Skeletal muscle tissue (tissue), 4 donors: ENCODE measurements around the gene TDRD7. TPM values are rescaled to one million over a fixed set of nuclear protein-coding genes. Genes with fewer than 3 reads are reported as not detected.

Source experiments
- H3K27ac ChIP-seq: one replicate; pipeline ENCODE4 v1.7.0; 2013; ENCODE audit warnings: mild to moderate bottlenecking, low read depth, low read length, inconsistent platforms
- H3K27me3 ChIP-seq, 3 donors: one replicate each; pipeline ENCODE4 v1.7.0; 2013; ENCODE audit warnings: low read length in 3 of 3; ENCODE audit not compliant: control insufficient read depth in 3 of 3, insufficient read depth in 3 of 3
- H3K36me3 ChIP-seq, 3 donors: one replicate each; pipeline ENCODE4 v1.7.0; 2013; ENCODE audit warnings: low read length in 3 of 3; ENCODE audit not compliant: control insufficient read depth in 3 of 3, insufficient read depth in 3 of 3
- H3K4me1 ChIP-seq, 3 donors: one replicate each; pipeline ENCODE4 v1.7.0; 2013; ENCODE audit warnings: low read length in 3 of 3, mild to moderate bottlenecking in 3 of 3; ENCODE audit not compliant: control insufficient read depth in 3 of 3, insufficient read depth in 3 of 3
- H3K4me3 ChIP-seq, 3 donors: one replicate each; pipeline ENCODE4 v1.7.0; 2013; ENCODE audit warnings: low read length in 3 of 3
- H3K9ac ChIP-seq, 3 donors: one replicate each; pipeline ENCODE4 v1.7.0; 2013; ENCODE audit warnings: low read length in 3 of 3, mild to moderate bottlenecking in 3 of 3, moderate library complexity in 2 of 3, low read depth in 1 of 3
- H3K9me3 ChIP-seq, 3 donors: one replicate each; pipeline ENCODE4 v1.7.0; 2013; ENCODE audit warnings: low read length in 3 of 3; ENCODE audit not compliant: control insufficient read depth in 3 of 3
- total RNA-seq: library from RNA; depleted of rRNA; stranded (reverse); fragments of >200 nt; gene quantifications from one replicate; pipeline ENCODE4 v1.2.3, GENCODE V29; 2014
- donor health status: Osteomylitis.

Gene TDRD7
- total RNA-seq, 1 donor from 2014 or later, result 5.2 TPM

DNA sequence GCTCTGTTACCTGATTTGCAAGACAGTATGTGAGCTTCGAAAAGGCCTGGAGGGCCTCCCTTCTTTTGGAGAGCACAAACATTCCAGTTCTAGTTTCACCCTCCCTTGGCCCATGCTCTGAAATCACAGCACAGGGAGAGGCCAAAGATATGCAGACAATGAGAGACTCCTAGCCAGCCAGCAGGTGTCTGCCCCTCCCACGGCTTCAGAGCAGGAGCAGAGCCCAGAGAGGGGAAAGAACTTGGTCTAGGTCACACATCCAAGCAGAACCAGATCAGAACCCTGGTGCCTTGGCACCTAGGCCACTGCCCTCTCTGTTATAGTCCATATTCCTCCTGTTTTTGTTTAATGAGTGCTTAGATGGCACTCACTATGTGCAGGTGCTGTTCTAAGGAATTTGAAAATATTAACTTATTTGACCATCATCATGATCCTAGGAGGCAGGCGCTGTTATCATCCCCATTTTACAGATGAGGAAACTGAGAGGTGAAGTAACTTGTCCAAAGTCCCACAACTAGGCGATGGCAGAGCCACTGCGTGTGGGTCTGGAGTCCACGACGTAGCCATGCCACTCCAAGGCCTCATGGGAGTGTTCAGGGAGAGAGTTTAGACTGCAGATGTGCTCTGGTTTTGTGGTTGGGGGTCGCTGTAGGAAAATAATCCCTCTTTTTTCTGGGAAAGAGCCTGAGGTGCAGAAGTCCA, 116.8 kb downstream of the TDRD7 start:
- Histone ChIP-seq H3K9me3 (no peaks in the 10 kb centered on the region), H3K36me3 (peaks cover 0 to 15% (median 4%) of the 10 kb centered on the region in 3 donors), H3K9ac (peak overlapping the region; percentile 23 to 71 (median 25)), H3K4me1 (peaks cover 81 to 91% (median 83%) of the 10 kb centered on the region in 3 donors), H3K27ac (peak overlapping the region; percentile 84), H3K27me3 (no peaks in the 10 kb centered on the region), H3K4me3 (peak overlapping the region in 1 of 3 donors; percentile 6)

DNA sequence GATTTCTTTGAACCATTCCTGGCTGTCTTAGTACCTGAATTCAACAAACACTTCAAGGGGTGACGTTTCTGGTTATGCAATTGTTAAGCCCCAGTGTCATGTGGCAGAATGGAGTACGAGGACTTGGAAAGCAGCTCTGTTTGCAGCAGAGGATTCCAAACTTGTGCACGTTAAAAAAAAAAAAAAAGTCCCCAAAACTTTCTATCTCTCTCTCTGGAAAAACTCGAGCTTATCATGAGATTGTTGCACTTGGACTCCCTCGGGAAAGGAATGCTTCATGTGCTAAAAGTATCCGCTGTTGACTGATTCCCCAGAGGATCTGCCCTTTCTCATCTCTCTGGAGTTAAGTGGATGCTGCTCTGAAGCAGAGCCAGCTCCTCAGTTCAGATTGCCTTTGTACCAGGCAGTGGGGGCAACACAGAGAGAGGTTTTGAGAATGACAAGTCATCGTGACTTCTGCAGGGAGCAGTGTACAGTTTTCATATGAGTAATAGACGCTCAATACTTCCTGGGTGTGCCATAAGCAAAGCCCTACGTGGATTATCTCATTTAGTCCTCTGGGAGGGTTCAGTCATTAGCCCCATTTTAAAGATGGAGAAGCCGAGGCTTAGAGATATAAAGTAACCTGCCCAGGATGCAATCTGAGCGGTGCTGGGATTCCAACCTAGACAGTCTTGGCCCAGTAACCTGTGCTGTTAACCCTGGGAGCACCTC, 117.6 kb downstream of the TDRD7 start:
- H3K27me3 ChIP-seq, result no peaks in the 10 kb centered on the region
- H3K36me3 ChIP-seq, result peaks cover 0 to 10% (median 4%) of the 10 kb centered on the region in 3 donors
- peak overlapping the region; percentile 84 for H3K27ac ChIP-seq
- peaks cover 85 to 91% (median 85%) of the 10 kb centered on the region in 3 donors for H3K4me1 ChIP-seq
- H3K9ac ChIP-seq, result peak overlapping the region; percentile 25 to 71 (median 51)
- H3K9me3 ChIP-seq, result no peaks in the 10 kb centered on the region
- H3K4me3 ChIP-seq, result no peak overlapping the region

DNA sequence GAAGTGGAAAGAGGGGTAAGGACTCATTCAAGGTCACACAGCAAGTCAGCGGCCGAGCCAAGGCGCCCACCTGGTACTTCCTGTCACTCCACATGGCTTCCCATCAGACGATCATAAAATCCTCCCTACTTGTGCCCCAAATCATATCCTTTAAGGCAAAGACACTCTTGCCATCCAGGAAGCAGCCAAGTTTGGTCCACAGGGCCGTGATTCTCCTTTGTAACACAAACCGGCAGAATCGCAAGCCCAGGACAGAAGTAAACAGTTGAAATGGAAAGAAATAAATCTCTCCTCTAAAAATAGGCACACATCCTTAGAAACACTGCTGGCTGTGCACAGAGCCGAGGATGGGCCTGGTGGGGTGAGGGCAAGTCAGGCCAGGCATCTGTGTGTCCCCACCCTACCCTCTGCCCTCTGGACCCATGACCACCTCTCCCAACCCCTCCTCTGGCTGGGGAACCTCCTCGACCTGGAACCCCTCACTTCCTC, 120.0 kb downstream of the TDRD7 start:
- H3K4me1 ChIP-seq, result peaks cover 84 to 91% (median 89%) of the 10 kb centered on the region in 3 donors
- H3K9me3 ChIP-seq, result no peaks in the 10 kb centered on the region
- H3K27ac ChIP-seq, result peak overlapping the region; percentile 74

DNA sequence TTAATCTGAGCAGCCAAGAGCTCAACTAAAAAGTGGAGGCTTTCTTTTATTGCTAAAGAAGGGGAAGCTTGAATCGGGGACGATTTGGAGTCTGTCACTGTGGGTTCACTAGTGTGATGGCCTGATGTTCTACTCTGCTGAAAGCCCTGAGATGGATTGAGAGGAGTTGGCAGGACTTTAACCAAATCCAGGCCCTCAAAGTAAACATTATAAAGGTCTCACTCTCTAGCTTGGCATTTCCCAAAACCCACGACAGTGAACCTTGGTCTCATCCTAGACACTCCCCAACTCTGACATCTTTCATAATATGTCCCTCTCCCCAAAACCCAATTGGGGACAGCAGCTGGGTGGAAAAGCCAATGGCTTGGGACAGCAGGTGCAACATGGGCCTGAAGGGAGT, 122.3 kb downstream of the TDRD7 start:
- Histone ChIP-seq H3K27me3 (no peaks in the 10 kb centered on the region), H3K4me1 (peaks cover 66 to 78% (median 74%) of the 10 kb centered on the region in 3 donors), H3K27ac (no peak overlapping the region), H3K4me3 (no peak overlapping the region), H3K9ac (no peak overlapping the region), H3K36me3 (peaks cover 0 to 18% (median 0%) of the 10 kb centered on the region in 3 donors), H3K9me3 (no peaks in the 10 kb centered on the region)

More for the DNA sequence above, 120.0 kb downstream of the TDRD7 start:
- Histone ChIP-seq H3K9ac (peak overlapping the region; percentile 41 to 71 (median 43)), H3K36me3 (peaks cover 0 to 12% (median under 1%) of the 10 kb centered on the region in 3 donors), H3K27me3 (no peaks in the 10 kb centered on the region), H3K4me3 (peak overlapping the region in 1 of 3 donors; percentile 45)

DNA sequence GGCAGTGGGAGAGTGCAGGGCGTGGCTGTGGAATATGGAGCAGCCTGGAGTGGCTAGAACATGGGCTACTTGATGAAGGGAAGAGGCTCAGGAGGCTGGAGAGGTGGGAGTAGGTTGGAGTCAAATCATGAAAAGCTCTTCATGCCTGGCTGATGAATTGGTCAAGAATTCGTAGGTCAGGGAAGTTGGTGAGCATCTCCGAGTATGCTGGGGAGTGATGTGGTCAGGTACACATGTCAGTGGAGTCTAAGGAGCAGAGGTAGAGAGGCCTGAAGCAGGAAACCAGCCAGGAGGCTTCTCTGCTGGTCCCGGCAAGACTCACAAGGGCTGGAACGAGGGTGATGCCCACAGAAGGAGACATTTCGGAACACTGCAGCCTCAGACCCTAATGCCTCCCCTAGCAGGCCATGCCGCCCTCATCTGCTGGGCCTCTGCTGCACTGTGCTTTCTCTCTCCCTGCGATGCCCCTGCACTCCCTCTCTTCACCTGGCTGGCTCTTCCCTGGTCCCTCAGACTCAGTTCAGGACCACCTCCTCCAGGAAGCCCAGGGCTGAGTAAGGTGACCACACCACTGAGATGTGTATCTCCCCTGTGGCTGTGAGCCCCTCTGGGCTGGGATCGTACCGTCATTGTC, 123.2 kb downstream of the TDRD7 start:
- peak overlapping the region; percentile 41 for H3K27ac ChIP-seq
- peaks cover 0 to 21% (median 0%) of the 10 kb centered on the region in 3 donors for H3K36me3 ChIP-seq
- peaks cover 57 to 70% (median 65%) of the 10 kb centered on the region in 3 donors for H3K4me1 ChIP-seq
- peak overlapping the region in 1 of 3 donors; percentile 63 for H3K9ac ChIP-seq
- no peaks in the 10 kb centered on the region for H3K27me3 ChIP-seq
- H3K4me3 ChIP-seq, result peak overlapping the region in 1 of 3 donors; percentile 42
- no peaks in the 10 kb centered on the region for H3K9me3 ChIP-seq

DNA sequence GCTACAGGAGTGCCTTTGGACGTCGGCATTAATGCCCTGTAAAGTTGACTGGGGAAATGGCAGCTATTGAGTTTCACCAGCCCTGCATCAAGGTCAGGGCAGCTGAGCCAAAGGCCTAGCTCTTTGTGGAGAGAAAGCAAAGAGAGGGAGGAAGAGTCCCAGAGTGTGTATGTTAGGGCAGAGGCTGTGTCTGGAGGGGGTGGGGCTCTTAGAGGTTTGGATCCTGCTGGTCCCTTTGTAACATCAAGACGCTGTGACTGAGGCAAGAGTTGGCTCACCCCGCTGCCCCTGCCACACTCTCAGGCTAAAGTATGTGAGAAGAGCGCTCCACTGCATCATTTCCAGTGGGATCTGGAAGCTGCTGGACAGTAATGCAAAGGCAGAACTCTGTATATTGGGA, 123.9 kb downstream of the TDRD7 start:
- peaks cover 56 to 70% (median 63%) of the 10 kb centered on the region in 3 donors for H3K4me1 ChIP-seq
- H3K36me3 ChIP-seq, result peaks cover 0 to 21% (median 0%) of the 10 kb centered on the region in 3 donors
- H3K27ac ChIP-seq, result peak overlapping the region; percentile 41
- no peak overlapping the region for H3K4me3 ChIP-seq
- no peaks in the 10 kb centered on the region for H3K9me3 ChIP-seq
- no peaks in the 10 kb centered on the region for H3K27me3 ChIP-seq
- peak overlapping the region in 1 of 3 donors; percentile 63 for H3K9ac ChIP-seq

DNA sequence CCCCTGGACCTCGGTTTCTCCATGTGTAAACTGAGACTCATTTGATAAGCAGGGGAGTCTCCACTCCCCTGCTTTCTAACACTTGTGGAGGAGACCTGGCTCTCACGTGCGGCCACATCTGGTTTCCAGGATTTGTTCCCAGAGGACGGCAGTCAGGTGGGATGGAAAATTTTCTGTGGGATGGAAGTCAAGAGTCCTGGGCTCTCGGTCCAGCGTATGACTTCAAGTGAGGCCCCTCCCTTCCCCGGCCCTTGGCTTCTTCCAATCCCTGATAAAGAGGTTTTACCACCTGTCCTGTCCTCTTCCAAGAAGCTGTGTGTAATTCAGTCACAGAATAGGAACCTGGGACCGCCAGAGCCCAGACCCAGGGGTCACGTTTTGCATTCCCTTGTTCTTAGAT, 124.6 kb downstream of the TDRD7 start:
- H3K27me3 ChIP-seq, result no peaks in the 10 kb centered on the region
- peak overlapping the region; percentile 41 for H3K27ac ChIP-seq
- H3K9ac ChIP-seq, result no peak overlapping the region
- H3K36me3 ChIP-seq, result peaks cover 0 to 21% (median 0%) of the 10 kb centered on the region in 3 donors
- no peaks in the 10 kb centered on the region for H3K9me3 ChIP-seq
- H3K4me1 ChIP-seq, result peaks cover 51 to 64% (median 58%) of the 10 kb centered on the region in 3 donors
- H3K4me3 ChIP-seq, result no peak overlapping the region

DNA sequence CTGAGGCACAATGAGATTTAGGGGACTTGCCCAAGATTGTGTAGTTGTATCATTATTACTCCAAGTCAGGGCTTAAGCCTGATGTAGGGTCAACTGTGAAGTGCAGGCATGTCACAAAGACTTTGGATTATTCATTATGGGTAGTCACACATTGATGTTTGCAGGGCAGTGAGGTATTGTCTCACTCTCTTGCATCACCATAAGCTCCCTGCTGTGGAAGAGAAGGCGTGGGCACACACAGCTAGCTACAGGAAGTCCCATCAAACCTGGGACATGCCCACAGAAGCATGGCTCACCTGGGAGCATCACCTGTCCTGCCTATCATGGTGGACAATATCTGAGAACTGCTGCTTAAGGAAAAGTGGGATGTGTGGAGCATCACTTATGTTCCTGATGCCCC, 131.7 kb downstream of the TDRD7 start:
- H3K9ac ChIP-seq, result peak overlapping the region in 1 of 3 donors; percentile 21
- peaks cover 14 to 26% (median 16%) of the 10 kb centered on the region in 3 donors for H3K4me1 ChIP-seq
- H3K9me3 ChIP-seq, result no peaks in the 10 kb centered on the region

DNA sequence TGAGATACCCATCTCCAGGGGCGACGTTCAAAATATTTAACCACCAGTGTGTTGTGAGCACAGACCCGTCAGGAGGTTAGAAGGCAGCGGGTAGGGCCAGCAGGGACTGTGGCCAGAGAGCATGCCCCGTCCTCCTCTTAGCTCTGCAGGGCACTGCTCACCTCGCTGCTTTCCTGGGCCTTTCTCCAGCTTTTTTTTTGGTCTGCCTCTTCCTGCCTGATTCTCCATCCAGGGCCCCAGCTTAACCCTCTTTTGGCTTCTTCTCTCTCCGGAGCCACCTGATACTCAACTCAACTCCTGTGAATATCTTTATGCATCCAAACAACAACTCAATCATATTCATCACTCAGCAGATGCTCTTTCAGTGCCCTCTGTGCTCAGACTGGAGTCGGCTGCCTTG, 133.6 kb downstream of the TDRD7 start:
- Histone ChIP-seq H3K36me3 (peaks cover 17 to 20% (median 19%) of the 10 kb centered on the region in 3 donors), H3K27me3 (no peaks in the 10 kb centered on the region), H3K4me3 (no peak overlapping the region), H3K4me1 (peaks cover 14 to 26% (median 16%) of the 10 kb centered on the region in 3 donors), H3K9me3 (no peaks in the 10 kb centered on the region), H3K27ac (no peak overlapping the region), H3K9ac (peak overlapping the region in 1 of 3 donors; percentile 33)

More for the DNA sequence above, 131.7 kb downstream of the TDRD7 start:
- Histone ChIP-seq H3K36me3 (peaks cover 13 to 23% (median 16%) of the 10 kb centered on the region in 3 donors), H3K4me3 (no peak overlapping the region), H3K27ac (no peak overlapping the region), H3K27me3 (no peaks in the 10 kb centered on the region)
